GM19025 (cell line): Measurements from ENCODE around the gene ITPR1.

Source experiments
- ATAC-seq: cut with Tn5 transposase; IDR thresholded peaks from one replicate; pipeline ENCODE4 v1.9.1; 2021; ENCODE audit warnings: mild to moderate bottlenecking, low read depth, moderate library complexity; ENCODE audit not compliant: unreplicated experiment

Gene ITPR1

DNA sequence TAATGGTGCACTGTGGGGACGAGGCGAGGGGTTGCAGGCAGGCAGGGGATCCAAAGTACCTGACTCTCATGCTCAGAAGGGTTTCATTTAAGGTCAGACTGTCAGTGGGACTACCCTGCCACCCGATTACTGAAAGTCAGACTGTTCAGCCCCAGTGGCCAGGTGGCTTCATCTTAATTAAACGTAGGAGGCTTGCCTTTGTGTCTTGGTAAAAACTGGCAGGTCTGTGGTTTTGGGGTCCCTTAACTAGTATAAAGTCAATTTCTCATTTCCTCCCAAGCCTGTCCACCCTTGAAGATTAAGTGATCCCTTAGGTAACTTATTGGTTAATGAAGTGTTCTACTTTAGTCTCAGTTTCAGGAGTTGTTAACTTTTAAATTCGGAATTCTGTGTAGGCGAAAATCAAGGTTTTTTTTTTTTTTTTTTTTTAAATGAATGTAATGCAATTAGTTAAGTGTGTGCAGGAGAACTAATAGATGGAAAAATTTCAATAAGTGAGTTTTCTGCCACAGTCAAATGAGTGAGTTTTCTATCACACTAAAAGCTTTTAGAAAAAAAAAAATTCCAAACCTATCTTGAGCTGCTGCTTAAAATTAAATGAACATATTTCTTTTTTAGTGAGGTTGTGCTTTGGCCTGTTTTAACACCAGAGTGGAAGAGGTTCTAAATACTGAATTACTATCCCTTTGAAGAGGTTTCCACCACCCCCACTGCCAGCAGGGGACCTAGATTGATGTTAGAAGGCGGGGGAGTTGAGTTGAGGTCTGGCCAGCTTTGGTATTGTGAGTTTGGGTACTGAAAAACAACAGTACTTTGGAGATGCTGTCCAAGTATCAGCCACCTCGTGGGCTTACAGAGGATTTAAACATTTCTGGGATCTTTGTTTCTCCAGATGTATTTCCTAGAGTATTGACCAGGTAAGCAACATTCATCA, 15.2 kb downstream of the ITPR1 start:
- ATAC-seq: peak; percentile 71

DNA sequence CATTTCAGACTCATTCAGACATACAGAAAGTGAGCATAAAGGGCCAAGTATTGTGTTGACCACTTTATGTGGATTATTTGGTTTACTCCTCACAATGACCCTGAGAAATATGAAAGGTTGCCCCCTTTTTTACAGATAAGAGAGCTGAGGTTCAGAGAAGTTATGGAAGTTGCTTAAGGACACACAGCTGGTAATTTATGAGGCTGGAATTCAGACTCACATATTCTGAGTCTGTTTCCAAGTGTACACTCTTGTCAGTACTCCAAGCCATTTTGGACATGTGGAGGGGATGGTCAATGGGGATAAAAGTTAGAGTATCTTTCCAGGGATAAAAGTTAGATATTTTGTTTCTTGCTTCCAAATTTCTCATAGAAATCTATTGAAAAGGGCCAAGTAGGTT, 15.9 kb downstream of the ITPR1 start:
- no peak for ATAC-seq

DNA sequence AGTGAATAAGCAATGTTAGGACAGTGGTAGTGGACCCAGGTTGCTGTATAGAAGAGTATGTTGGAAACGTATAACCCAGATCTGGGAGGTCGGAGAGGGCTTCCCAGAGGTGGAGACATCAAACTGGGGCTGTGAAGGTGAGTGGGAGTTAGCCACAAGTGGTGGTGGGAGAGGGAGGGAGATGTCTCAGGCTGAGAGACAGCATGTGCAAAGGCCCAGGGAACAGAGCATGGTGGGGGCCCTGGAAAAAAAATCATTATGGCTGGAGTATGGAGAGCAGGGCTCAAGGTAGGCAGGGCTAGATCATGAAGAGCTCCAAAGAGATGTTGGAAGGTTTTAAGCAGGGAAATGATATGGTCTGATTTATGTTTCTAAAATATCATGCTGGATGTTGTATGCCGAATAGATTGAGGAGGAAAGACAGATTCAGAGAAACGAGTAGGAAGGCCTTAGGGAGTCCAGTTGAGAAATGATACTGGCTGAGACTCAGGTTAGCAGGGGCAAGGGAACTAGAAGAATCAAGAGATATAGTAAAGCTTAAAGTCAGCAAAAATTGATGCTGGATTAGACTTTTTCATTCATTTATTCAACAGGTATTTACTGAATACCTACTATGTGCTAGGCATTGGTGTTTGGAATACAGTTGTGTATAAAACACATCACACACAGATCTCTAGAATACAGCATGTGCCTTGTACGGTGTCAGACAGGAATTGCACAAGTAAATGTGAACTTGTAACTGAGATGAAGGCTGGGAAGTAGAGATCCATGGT, 17.0 kb downstream of the ITPR1 start:
- ATAC-seq: no peak

DNA sequence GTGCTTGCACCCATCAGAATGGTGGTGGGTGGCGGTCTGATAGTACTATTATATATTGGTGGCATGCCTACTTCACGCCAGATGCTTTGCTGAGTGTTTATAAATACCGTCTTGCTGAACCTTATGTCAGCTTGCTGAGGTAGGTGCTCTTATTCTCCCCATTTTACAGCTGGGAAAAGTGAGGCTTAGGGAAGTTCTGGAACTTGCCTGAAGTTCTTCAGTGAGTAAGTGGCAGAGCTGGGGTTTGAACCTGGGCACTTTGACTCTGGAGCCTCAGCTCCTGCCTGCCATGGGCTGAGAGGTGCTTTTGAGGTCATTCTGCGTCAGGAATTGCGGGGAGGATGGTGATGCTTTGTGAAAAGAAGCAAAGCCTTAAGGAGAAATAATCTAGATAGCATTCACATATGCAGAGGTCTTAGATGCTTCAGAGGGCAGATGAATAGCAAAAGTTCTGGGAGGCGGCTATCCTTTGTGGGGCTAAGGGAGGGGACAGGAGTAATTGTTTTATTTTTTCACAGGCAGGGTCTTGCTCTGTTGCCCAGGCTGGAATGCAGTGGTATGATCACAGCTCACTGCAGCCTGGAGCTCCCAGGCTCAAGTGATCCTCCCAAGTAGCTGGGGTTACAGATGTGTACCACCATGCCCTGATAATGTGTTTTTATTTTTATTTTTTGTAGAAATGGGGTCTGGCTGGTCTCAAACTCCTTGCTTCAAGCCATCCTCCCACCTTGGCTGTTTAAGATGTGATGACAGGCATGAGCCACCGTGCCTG, 18.5 kb downstream of the ITPR1 start:
- ATAC-seq: no peak

DNA sequence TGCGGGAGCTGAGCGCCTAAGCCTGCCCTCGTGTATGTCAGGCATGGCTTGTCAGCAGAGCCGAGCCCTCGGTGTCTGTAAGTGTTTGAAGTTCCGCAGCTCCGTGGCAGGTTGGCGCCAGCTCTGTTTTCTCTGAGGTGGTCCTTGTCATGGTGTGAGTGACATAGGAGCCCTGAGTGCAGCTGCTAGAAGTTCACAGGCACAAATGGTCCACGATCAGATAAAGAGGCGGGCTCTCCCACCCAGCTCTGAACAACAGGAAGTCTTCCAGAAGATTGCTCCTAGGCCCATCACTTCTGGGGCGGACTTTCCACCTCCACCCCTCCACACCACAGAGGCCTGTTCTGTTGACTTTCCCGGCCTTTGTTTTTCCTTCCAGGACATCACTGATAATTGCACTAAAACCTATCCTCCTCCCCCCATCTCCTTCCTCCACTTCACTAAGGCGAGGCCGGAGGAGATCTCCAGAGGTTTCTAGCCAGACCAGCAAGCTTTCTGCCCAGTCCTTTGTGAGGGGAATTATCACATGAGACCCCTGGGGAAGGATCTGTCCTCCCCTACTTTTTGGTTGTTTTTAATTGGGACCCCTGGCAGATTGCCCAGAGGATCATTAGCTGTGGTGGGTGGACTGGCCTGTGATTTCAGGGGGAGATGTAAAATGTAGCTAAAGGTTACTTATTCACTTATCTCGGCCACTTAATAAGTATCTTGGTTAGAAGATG, 19.9 kb downstream of the ITPR1 start:
- ATAC-seq: no peak

DNA sequence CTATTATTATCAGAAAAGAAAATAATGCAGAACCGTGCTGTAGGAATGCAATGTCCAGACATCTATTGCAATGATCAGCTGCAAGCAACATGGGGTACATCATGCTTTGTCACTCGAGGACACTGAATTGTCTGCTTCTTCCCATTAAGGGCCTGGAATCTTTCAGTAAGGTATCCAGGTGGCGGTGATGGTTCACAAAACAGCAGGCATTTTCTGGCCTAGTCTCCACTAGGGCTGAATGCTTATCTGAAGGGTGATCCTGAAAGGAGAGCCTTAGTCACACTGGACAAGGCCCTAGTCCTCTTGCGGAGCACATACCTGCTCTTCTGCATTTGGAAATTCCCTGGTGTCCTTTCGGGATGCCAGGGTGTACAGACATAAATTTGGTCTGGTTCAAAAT, 21.2 kb downstream of the ITPR1 start:
- no peak for ATAC-seq

DNA sequence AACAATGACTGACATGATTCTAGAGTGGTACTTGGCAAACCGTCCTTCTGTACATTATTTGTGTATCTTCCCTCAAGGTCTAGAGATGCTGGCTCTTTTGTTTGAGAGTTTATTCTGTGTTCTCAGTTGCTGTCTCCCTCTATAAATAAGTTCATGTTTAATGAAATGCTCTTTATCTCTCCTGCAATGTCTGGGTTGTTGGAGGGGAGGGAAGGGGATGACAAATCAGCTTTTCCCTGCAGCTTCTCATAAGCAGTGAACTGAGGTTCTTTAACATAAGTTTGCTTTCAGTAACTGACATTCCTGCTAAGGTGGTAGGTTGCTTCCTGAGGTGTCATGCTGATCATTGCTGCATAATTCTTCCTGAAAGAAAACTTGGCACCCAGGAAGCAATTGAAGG, 21.8 kb downstream of the ITPR1 start:
- no peak for ATAC-seq

DNA sequence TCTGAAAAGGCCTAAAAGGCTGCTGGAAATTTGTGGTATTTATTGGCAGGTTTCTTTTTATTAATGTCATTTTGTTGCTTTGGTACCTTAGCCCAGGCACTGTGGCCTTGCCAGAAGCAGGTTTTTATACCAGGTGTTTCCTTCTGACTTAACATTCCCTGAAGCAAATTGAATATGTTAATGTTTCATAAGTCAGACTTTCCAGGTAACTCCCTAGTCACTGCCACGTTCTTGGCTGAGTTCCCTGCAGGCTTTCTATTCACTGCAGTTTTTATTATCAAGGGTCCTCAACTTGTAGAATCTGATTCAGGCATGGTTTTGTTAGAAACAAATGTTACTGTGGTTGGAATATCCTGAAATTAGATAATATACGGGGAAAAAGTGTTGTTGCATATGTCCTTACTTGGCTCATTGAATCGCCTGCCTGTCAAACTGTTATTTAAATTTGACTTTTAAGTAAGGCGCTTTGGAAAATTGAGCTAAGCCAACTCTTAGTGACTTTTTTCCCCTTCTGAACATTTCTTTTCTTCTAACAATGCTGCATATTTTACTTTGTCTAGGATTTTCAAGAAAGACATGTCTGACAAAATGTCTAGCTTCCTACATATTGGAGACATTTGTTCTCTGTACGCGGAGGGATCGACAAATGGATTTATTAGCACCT, 22.9 kb downstream of the ITPR1 start:
- no peak for ATAC-seq

DNA sequence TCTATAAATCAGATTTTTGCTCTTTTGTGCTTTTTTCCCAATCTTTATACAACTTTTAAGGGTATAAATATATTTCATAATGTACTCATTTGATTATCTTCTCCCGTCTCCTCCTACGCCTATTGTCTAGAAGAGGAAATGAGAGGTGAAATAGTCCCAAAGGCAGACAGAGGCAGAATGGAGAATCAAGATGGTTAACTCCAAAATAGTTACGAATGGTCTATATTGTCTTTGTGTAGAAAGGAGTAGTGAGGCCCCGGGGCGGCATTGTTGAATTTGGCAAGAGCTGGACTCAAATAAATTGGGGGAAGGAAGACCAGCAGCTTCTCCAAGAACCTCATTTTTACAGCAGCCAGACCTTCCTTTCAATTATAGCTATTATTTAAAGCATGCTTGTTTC, 23.9 kb downstream of the ITPR1 start:
- ATAC-seq: no peak

DNA sequence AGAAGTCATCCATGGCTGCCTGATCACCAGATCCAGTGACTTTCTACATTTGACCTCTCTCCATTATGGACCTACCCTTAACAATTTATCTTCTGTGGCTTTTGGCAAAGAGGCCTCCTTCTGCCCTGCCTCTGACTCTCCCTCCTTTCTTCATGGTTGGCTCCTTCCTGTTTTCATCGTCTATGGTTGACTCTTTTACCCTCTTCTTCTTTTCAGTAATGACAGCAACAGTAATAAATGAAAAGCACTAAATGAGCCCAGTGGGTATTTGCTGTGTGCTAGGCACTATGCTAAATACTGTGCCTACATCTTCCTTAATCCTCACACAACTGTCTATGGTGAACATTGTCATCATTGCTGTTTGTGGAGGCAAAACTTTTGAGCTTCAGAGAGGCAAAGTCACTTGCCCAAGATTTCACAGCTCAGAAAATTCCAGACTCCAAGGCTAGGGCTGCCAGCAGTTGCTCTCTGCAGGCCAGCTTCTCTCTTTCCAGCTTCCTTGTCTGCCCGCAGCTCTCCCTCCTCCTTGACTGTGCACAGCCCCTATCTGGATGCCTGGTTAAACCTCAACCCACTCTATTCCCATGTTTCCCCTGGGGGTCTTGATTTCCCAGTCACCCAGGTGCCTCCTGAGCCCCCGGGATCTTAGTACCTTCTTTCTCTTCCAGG, 24.6 kb downstream of the ITPR1 start:
- ATAC-seq: no peak

DNA sequence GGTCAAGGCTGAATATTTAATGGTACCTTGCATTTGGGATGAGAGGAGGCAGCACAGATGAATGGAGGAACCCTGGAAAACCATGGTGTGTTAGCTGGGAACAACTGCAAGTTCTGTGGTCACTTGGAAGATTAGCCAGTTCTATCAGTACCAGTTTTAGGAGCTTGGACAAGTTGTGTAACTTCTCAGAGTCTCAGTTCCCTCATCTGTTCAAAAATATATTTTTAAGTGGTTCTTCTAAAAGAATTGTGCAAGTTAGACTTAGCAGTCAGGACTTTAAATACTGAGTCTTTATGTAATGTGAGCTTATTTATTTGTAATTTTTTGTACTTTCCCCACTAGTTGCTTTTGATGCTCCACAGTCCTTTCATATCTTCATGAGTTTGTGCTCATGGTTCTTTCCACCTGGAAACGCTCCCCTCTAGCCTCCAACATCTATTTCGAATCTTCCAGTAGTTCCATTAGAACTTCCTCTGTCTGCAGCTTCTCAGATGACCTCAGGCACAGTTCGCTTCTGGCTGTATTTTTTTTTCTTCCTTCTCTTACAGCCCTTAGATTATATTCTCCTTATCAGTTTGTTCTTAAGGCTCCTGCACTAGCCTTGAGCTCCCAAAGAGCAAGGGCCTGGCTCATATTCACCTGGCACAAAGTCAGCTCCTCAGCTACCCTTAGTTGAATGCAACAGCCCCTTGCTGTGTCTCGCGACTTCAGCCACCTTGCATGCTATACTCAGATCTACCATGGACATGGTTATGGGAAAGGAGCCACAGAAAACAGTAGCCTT, 27.1 kb downstream of the ITPR1 start:
- ATAC-seq: no peak

DNA sequence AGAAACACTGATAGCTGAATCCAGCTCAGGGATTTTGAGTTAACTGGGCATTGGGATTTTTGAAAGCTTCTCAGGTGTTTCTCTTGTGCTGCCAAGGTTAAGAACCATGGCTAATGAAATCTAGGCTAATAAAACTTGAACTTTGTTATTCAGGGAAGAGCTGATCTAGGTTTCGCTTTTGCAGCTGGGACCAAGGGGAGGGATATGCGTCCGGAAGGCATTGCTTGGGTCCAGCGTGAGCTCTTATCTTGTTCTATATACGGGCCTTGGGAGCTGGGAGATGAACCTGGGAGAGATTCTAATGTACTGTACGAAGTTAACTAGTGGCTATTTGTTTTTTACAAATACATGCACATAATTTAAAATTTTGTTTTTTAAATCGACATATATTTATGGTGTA, 29.8 kb downstream of the ITPR1 start:
- no peak for ATAC-seq

DNA sequence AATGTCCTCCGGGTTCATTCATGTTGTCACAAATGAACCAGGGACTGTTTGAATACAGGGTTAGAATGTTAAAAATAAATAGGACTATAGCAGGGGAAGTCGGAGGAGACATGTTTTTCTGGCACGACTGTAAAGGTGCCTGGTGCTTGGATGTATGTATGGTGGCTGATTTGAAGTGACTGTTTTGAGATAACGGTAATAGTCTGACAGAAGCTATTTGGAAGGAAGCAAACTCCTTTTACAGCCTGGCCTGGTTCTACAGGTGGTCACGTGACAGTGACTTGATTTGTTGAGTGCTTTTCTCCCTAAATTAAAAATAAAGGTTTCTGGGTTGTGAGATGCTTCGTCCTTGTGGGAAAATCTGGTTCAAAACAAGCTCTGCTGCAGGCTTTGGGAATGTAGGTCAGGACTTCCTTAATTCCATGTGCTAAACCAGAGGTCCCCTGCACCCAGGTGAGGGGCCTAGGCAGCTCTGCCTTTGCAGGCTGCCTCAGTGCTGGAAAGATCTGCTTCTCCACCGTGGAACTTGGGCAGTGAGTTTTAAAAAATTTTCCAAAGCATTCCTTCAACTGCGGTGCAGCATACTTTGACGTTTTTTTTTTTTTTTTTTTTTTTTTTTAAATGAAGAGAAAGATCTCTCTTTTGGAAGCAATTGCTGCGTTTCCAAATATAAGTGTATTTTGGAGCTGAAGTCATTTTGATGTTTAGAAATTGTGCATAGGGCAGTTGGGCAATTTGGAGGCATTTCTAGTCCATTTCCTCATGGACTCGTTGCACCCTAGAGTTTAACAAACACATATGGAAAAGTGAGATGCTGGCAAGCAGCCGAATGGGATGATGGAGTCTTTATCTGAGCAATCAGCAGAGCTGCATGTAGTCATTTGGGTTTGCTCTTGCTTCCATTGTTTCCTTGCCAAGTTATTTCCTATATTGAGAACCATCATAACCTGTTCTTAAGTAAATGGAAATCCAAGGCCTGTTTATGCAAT, 30.9 kb downstream of the ITPR1 start:
- ATAC-seq: no peak

DNA sequence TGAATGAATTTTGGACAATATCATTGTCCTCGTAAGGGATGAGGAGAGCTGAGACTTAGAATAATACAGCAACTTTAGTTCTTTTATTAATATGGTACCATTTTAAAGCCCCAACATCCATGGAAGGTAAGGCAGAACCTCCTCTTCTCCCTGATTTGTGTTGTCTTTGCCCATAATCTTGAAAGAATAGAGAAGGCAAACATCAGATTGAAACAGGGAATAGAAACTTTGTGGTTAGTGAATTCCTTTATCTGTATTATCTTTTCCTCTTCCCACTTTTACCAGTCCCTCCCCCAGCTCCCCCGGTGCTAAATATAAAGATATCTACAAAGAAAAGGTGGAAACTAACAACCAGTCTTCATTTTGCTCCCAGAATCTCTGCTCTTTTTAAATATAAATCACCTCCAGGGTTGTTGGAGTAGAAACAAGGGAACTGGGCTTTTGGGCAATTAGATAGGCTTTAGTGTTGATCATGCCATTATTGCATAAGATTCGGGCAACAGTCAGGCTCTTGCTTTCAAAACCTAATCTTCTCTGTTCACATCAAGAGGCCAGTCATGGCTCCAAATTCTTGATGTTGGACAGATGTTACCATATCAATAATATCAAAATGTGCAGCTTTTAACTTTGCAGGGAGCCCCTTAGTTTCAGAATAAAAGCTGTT, 32.5 kb downstream of the ITPR1 start:
- no peak for ATAC-seq

DNA sequence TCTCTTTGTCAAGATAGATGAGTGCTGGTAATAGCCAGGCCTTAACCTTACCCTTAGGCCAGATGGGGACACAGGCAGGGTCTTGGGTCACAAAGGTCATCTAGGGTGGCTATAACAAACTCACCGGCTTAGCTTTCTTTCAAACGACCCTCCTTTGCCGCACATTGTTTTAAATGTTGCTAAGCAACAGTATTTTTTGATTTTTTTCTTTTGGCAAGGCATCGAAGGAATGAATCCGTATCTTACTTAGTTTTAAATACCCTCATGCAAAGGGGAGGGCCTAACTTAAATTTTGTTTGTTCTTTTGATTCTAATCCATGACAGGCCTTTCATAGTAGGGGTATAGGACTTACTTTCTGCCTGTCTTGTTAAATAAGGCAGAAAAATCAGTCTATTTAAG, 35.2 kb downstream of the ITPR1 start:
- no peak for ATAC-seq

DNA sequence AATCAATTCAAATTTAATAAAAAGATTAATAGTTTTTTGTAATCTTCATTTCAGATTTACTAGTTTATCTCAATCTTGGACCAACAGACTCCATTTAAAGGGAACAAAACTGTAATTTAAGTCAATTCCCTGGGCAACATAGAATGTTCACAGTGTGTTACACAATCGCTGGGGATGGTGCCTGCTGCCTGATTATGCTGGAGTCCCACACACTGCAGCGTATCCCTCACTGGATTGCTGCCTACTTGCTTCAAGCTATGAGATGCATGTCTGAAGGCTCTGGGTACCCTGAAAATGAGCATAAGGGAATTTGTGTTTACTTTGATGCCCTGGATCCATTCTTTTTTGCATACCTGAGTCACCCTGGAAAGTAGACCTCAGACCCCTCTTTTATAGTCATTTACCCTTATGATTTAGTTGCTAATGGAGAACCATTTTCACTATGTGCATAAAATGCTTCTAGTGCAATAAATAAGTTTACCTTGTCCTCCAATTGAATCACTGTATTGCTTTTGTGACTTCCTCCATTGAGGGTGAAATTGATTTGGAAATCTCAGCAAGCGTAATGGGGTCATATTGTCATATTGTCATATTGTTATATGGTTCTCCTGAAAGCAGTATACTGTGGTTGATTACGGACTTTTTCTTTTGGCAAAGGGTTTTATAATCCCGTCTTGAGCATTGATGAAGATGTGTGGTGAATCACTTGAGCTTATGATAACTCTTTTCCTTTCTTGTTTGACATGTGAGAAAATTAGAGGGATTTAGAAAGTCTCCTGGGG, 35.9 kb downstream of the ITPR1 start:
- ATAC-seq: no peak
